Activated CD4-positive, alpha-beta T cell treated with anti-CD3 and anti-CD28 coated beads, Interleukin-2, amount 10 ng/mL, durations not matched to agents 24 days and 14 days (primary cell): ENCODE measurements around the gene ATG14. TPM values are rescaled to one million over a fixed set of nuclear protein-coding genes. Genes with fewer than 3 reads are reported as not detected.
"Not testable (repeated sequence)": the region's sequence is repeated elsewhere in the genome, so short reads cannot be mapped to it uniquely, and the experiment has no call there.

Experiments used
- DNase-seq: peaks from one replicate; pipeline ENCODE4 v3.0.0; 2022
- H3K27ac Mint-ChIP-seq: one replicate; pipeline ENCODE4 v1.8.0; 2022; ENCODE audit warnings: mild to moderate bottlenecking, mixed read lengths
- H3K27me3 Mint-ChIP-seq: one replicate; pipeline ENCODE4 v1.8.0; 2022; ENCODE audit warnings: mixed read lengths
- H3K36me3 Mint-ChIP-seq: one replicate; pipeline ENCODE4 v1.8.0; 2022; ENCODE audit warnings: low read depth, mild to moderate bottlenecking, mixed read lengths
- H3K4me1 Mint-ChIP-seq: one replicate; pipeline ENCODE4 v1.8.0; 2021; ENCODE audit warnings: mixed read lengths
- H3K4me3 Mint-ChIP-seq: one replicate; pipeline ENCODE4 v1.8.0; 2022; ENCODE audit warnings: mild to moderate bottlenecking, moderate library complexity, mixed read lengths
- H3K9me3 Mint-ChIP-seq: one replicate; pipeline ENCODE4 v1.8.0; 2021; ENCODE audit warnings: mixed read lengths
- intact Hi-C: fragments of 100-400 bp; cut with micrococcal nuclease; formaldehyde crosslinking; loops from one replicate; pipeline ENCODE4 v1.15.1; 2023
- total RNA-seq: library from RNA; stranded (reverse); gene quantifications from 2 replicates; pipeline ENCODE4 v1.2.3, GENCODE V29; 2022

ATG14 gene
- total RNA-seq, 1 donor from 2014 or later = 5.8 TPM

DNA sequence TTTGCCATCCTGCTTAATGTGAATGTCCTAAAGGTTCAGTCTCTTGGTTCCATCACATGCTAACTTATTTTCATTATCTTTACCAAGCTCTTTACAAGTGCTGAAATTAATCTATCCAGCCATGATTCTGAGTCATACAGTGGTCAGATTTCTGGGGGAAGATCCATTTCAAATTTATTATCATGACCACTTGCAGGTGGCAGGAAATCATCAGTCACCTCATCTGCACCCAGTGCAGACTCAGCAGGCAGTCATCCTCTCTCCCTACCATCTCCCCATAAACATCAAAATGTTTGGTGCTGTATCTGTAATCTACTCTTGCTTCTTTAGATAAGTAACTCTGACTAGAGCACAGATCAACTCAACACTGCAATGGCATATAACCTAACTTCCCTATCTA is 23.5 kb downstream of the ATG14 start:
- H3K27me3 Mint-ChIP-seq = no peaks in the 10 kb centered on the region
- DNase-seq = no peak
- peaks cover 7% of the 10 kb centered on the region for H3K9me3 Mint-ChIP-seq
- peaks cover 45% of the 10 kb centered on the region for H3K4me1 Mint-ChIP-seq
- intact Hi-C loops = no loop called here
- peak overlapping the region; percentile 84 for H3K27ac Mint-ChIP-seq
- peaks cover 54% of the 10 kb centered on the region for H3K36me3 Mint-ChIP-seq
- H3K4me3 Mint-ChIP-seq = peak overlapping the region; percentile 5

DNA sequence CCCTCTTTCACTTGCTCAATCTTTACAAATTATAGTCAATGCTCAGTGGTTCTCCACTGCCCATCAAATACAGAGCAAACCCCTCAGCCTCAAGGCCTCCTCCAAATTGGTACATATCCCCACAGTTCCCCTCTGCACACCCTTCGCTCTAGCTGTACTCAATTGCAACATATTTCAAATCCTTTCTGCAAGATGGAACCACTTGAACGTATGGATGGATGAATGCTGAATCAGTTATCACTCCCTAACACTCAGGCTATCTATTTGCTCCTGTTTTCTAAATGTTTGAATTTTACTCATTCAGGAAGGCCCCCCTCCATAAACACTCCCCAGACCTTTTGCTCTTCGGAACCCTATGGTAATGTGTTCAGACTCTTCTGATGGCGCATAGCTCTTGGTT is 24.5 kb downstream of the ATG14 start:
- Mint-ChIP-seq H3K27me3 (no peaks in the 10 kb centered on the region), H3K9me3 (peaks cover 7% of the 10 kb centered on the region), H3K27ac (peak overlapping the region; percentile 97), H3K36me3 (peaks cover 58% of the 10 kb centered on the region), H3K4me1 (peaks cover 49% of the 10 kb centered on the region), H3K4me3 (peak overlapping the region; percentile 46)
- intact Hi-C loops = loop anchor here (2.0 kb wide), 1 partner anchor 48 kb away; no protein-coding TSS in a partner anchor
- DNase-seq = no peak

DNA sequence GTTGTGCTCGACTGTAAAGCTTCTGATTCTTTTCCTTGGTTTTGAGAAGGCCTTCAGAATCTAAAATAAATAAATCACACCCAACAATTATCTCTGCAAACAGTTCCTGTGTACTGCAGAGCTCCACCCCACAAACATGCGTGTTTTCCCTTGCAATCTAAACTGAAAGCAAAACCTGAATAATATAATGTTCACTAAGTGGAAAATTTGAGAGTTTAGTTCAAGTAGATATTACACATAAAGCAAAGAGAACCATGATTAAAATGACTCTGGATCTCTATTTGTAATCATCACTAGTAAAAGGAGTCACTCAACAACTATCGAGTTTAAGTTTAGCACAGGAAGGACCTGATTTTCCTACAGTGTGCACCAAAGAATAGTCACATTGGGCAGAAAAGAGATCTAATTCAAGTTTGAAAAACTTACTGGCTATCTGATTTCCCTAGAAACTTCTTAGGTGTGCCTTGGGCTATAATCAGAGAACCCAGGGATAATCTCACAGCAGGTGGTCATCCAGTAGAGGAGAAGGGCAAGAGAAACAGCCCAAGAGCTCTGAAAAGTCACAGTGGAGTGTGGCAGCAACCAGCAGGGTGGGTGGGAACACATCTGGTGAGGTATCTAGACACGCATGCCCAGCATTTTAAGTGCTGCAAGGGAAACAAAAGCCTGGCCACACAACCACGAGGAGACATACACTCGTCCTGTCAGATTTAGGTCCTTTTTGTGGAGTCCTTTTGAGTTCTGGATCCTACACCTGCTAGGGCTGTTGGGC is 25.4 kb downstream of the ATG14 start:
- Mint-ChIP-seq H3K4me3 (peak overlapping the region; percentile 65), H3K4me1 (peaks cover 52% of the 10 kb centered on the region), H3K9me3 (peaks cover 7% of the 10 kb centered on the region), H3K36me3 (peaks cover 64% of the 10 kb centered on the region), H3K27me3 (no peaks in the 10 kb centered on the region), H3K27ac (peak overlapping the region; percentile 97)
- DNase-seq = peak; percentile 73
- intact Hi-C loops = loop anchor here (1.0 to 2.0 kb wide), 4 partner anchors 12 to 47 kb away; partner anchors contain the start of gene ATG14

DNA sequence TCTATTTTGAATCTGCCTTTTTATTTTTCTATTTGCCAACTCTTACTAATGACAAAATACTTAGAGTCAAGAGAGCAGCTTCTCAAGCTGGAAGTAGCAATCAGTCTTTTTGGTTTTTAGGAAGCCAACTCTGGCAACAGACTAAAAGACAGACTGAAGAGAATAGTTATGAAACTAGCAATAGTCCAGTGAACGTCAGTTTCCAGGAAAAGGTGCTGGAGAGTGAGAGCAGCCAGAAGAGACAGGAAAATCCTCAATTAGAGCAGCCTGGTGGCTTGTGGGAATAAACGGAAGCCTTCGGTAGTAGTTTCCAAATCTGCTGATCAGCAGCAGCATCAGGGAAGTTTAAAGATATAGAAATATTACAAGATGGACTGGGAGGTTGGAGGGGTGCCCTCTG is 27.1 kb downstream of the ATG14 start:
- peaks cover 51% of the 10 kb centered on the region for H3K4me1 Mint-ChIP-seq
- no peak overlapping the region for H3K4me3 Mint-ChIP-seq
- no peak for DNase-seq
- H3K9me3 Mint-ChIP-seq = peaks cover 7% of the 10 kb centered on the region
- peak overlapping the region; percentile 67 for H3K27ac Mint-ChIP-seq
- intact Hi-C loops = no loop called here
- no peaks in the 10 kb centered on the region for H3K27me3 Mint-ChIP-seq
- H3K36me3 Mint-ChIP-seq = peaks cover 66% of the 10 kb centered on the region

DNA sequence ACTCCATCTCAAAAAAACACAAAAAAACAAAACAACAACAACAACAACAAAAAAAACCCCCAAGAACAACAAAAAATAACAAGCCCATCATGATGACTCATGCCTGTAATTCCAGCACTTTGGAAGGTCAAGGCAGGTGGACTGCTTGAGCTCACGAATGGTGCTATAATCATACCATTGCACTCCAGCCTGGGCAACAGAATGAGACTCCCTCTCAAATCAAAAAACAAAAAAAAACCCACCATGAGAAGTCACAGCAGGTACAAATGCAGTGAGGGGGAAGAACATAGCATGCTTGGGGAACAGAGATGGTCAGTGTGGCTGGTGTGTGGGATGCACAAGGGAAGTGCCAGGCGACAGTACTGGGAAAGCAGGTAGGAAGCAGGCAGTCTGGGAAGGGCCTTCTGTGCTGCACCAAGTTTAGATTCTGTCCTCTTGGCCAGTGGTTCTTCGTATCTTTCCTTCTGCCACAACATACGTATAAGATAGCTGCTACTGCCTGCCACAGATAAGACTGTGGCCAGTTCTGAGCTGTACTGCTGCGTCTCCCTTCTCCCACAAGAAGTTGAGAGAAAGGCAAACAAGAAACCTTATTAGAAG is 28.0 kb downstream of the ATG14 start:
- Mint-ChIP-seq H3K4me1 (peaks cover 44% of the 10 kb centered on the region), H3K27ac (peak overlapping the region; percentile 72), H3K4me3 (no peak overlapping the region), H3K9me3 (peaks cover 7% of the 10 kb centered on the region), H3K36me3 (peaks cover 60% of the 10 kb centered on the region), H3K27me3 (no peaks in the 10 kb centered on the region)
- DNase-seq = no peak
- intact Hi-C loops = no loop called here

DNA sequence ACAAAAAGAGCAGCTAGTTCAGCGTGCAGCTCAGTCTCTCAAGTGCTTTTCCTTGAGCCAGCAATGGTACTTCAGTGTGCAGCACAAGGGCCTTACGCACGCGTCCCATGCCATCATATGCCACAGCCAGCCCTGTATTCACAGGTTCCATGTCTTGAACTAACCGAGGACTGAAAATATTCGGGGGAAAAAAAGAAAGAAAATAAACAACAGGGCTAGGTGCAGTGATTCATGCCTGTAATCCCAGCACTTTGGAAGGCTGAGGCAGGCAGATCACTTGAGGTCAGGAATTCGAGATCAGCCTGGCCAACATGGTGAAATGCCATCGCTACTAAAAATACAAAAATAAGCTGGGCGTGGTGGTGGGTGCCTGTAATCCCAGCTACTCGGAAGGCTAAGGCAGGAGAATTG is 28.6 kb downstream of the ATG14 start:
- H3K4me3 Mint-ChIP-seq, DNase-seq, intact Hi-C loops, H3K9me3 Mint-ChIP-seq, H3K27me3 Mint-ChIP-seq, H3K27ac Mint-ChIP-seq: not testable (repeated sequence)
- Mint-ChIP-seq H3K4me1 (peaks cover 40% of the 10 kb centered on the region), H3K36me3 (peaks cover 62% of the 10 kb centered on the region)

DNA sequence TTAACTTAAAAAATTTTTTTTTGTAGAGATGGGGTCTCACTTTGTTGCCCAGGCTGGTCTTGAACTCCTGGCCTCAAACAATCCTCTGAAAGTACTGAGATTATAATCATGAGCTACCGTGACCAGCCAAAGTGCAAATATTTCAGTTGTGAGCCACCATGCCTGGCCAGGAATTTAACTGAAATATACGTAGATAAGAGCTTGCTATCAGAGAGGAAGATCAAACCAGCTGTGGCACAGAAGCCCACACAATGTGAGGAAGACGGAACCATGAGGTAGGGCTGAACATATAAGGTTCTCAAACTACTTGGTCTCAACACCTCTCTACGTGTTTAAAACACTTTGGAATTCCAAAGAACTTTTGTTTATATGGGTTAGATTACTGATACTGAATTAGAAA is 29.1 kb downstream of the ATG14 start:
- no peak overlapping the region for H3K27ac Mint-ChIP-seq
- H3K9me3 Mint-ChIP-seq = peaks cover 3% of the 10 kb centered on the region
- no peak overlapping the region for H3K4me3 Mint-ChIP-seq
- peaks cover 37% of the 10 kb centered on the region for H3K4me1 Mint-ChIP-seq
- DNase-seq = no peak
- no peaks in the 10 kb centered on the region for H3K27me3 Mint-ChIP-seq
- intact Hi-C loops = no loop called here
- H3K36me3 Mint-ChIP-seq = peaks cover 61% of the 10 kb centered on the region

DNA sequence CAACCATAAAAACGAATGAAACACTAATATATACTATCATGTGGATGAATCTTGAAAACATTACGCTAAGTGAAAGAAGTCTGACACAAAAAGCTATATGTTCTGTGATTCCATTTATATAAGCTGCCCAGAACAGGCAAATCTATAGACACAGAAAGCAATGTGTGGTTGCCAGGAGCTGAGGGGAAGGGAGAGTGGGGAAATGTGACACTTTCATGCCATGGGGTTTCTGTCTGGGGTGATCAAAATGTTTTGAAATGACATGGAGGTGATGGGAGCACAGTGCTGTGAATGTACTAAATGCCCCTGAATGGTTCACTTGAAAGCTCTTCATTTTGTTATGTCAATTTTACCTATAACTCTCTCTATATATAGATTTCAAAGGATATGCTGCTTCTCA is 30.1 kb downstream of the ATG14 start:
- H3K4me3 Mint-ChIP-seq = no peak overlapping the region
- DNase-seq = no peak
- H3K27ac Mint-ChIP-seq = peak overlapping the region; percentile 77
- H3K36me3 Mint-ChIP-seq = peaks cover 64% of the 10 kb centered on the region
- no peaks in the 10 kb centered on the region for H3K27me3 Mint-ChIP-seq
- H3K9me3 Mint-ChIP-seq = peaks cover 3% of the 10 kb centered on the region
- intact Hi-C loops = no loop called here
- H3K4me1 Mint-ChIP-seq = peaks cover 31% of the 10 kb centered on the region

DNA sequence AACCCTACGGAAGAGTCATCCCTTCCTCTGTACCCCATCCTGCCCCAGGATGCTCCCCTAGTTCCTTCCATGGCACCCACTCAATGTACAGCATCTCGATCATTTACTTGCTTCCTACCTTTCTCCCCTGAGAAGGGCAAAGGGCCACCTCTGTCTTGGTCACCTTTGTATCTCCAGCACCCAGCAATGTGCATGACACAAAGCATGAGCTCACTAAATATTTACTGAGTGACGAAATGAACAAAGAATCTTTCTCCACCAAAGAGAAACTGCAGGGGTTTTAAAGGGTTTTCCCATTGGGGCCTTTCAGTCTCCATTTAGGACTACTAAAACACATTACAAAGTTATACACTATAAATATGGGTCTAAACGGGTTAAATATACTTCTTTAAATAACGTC is 30.6 kb downstream of the ATG14 start:
- H3K27me3 Mint-ChIP-seq = no peaks in the 10 kb centered on the region
- no peak overlapping the region for H3K4me3 Mint-ChIP-seq
- no peak for DNase-seq
- intact Hi-C loops = no loop called here
- H3K9me3 Mint-ChIP-seq = peaks cover 3% of the 10 kb centered on the region
- H3K4me1 Mint-ChIP-seq = peaks cover 30% of the 10 kb centered on the region
- peak overlapping the region; percentile 82 for H3K27ac Mint-ChIP-seq
- H3K36me3 Mint-ChIP-seq = peaks cover 66% of the 10 kb centered on the region

DNA sequence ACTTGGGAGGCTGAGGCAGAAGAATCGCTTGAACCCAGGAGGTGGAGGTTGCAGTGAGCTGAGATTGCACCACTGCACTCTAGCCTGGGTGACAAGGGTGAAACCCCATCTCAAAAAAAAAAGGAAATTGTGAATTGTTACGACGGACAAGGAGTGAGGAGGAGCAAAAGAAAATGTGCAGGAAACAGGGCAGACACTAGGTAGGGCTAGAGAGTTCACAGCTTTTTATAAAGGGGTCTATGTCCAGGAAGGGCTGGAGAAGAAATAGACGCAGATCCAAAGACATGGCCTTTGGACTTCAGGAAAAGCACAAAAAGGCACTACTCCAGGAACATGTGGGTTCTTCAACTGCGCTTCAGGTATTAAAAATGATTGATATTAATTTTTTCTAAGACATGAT is 34.4 kb downstream of the ATG14 start:
- no peak overlapping the region for H3K27ac Mint-ChIP-seq

DNA sequence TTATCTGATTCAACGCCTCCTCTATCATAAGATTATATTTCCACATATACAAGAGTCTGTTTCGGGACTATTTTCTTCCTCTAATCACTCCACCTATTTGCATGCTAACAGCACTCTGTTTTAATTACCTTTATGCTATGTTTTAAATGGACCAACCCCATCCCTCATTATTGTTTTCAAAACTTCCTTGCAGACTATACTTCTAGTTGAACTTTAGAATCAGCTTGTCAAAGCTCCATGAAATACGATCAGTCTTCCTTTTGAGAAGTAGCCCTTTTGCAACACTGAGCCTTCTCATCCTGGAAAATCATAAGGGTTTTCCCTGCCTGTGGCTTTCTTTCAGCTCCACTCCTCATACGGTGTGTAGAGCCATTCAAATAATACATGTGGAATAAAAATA is 36.9 kb downstream of the ATG14 start:
- intact Hi-C loops = loop anchor here (1.0 to 5.0 kb wide), 7 partner anchors 12 to 1688 kb away; partner anchors contain the start of genes ATG14 and FBXO34
- DNase-seq = no peak
- Mint-ChIP-seq H3K4me3 (peak overlapping the region; percentile 68), H3K27me3 (no peaks in the 10 kb centered on the region), H3K4me1 (peaks cover 31% of the 10 kb centered on the region), H3K36me3 (peaks cover 47% of the 10 kb centered on the region), H3K27ac (peak overlapping the region; percentile 95), H3K9me3 (no peaks in the 10 kb centered on the region)

More for the DNA sequence above, 34.4 kb downstream of the ATG14 start:
- Mint-ChIP-seq H3K4me1 (peaks cover 30% of the 10 kb centered on the region), H3K36me3 (peaks cover 54% of the 10 kb centered on the region), H3K9me3 (no peaks in the 10 kb centered on the region), H3K27me3 (no peaks in the 10 kb centered on the region), H3K4me3 (no peak overlapping the region)
- DNase-seq = no peak
- intact Hi-C loops = no loop called here

DNA sequence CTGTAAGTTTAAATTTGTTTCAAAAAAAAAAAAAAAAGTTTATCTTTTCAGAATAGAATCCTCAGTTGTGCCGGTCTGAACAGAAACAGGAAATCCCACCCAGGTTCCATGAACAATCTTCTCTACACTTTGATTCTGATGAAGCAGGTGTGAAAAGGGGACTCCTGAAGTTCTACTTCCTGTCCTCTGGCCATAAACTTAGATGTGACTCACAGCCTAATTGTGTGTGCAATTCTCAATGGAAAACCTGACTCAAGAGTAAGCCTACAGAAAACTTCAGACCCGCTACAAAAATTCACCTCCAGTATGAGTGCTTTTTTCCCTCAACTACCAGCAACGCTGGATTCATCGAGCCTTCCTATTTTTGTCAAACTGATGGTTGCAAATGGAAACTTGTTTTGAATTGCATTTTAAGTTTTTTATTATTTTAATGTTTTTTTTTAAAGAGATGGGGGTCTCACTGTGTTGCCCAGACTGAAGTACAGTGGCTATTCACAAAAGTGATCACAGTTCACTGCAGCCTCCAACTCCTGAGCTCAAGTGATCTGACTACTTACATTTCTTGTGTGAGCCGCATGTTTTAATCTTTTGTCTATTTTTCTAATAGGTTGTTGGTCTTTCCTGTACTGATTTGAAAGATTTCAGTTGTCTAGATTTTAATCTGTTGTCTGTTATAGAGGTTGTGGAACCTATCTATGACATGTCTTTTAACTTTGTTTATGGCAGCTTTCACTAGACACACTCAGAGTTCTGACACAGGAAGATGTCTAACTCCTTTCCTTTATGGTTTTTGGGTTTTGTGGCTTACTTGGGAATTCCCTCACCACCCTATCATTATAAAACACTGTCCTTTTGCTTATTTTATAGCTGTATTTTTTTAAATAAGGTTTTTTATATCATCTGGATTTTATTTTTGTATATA is 37.6 kb downstream of the ATG14 start:
- Mint-ChIP-seq H3K9me3 (no peaks in the 10 kb centered on the region), H3K27ac (peak overlapping the region; percentile 95), H3K27me3 (no peaks in the 10 kb centered on the region), H3K4me3 (peak overlapping the region; percentile 72), H3K4me1 (peaks cover 31% of the 10 kb centered on the region), H3K36me3 (peaks cover 51% of the 10 kb centered on the region)
- intact Hi-C loops = loop anchor here (1.0 to 5.0 kb wide), 8 partner anchors 12 to 1688 kb away; partner anchors contain the start of genes ATG14 and FBXO34
- peak; percentile 81 for DNase-seq

DNA sequence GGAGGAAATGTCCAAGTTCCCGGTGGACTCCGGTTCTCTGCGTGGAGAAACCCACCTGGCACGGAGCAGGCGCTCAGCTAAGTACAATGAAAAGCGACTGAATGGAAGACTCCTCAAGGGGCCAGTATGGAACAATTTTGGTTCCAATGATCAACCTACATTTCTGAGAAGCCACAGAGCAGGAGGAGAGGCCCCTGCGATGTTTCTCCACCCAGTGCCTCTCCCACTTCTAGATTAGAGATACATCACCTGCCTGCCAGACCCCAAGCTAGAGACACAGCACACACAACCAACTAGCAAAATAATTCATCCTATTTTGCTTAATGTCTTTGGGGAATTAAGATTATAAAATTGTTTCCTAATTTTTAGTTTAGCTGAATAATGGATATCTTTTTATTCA is 38.8 kb downstream of the ATG14 start:
- Mint-ChIP-seq H3K27me3 (no peaks in the 10 kb centered on the region), H3K4me1 (peaks cover 31% of the 10 kb centered on the region), H3K27ac (peak overlapping the region; percentile 77), H3K9me3 (no peaks in the 10 kb centered on the region), H3K4me3 (no peak overlapping the region), H3K36me3 (peaks cover 50% of the 10 kb centered on the region)
- DNase-seq = no peak
- intact Hi-C loops = loop anchor here (2.0 to 5.0 kb wide), 2 partner anchors 18 to 1689 kb away; no protein-coding TSS in a partner anchor
